ENCODE results near the gene RAD1.
A peak's percentile ranks its signal among the peaks of the same experiment; 100 is the strongest.
"Not testable (repeated sequence)": the region's sequence is repeated elsewhere in the genome, so short reads cannot be mapped to it uniquely, and the experiment has no call there.

Gene RAD1, protein sequence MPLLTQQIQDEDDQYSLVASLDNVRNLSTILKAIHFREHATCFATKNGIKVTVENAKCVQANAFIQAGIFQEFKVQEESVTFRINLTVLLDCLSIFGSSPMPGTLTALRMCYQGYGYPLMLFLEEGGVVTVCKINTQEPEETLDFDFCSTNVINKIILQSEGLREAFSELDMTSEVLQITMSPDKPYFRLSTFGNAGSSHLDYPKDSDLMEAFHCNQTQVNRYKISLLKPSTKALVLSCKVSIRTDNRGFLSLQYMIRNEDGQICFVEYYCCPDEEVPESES

DNA sequence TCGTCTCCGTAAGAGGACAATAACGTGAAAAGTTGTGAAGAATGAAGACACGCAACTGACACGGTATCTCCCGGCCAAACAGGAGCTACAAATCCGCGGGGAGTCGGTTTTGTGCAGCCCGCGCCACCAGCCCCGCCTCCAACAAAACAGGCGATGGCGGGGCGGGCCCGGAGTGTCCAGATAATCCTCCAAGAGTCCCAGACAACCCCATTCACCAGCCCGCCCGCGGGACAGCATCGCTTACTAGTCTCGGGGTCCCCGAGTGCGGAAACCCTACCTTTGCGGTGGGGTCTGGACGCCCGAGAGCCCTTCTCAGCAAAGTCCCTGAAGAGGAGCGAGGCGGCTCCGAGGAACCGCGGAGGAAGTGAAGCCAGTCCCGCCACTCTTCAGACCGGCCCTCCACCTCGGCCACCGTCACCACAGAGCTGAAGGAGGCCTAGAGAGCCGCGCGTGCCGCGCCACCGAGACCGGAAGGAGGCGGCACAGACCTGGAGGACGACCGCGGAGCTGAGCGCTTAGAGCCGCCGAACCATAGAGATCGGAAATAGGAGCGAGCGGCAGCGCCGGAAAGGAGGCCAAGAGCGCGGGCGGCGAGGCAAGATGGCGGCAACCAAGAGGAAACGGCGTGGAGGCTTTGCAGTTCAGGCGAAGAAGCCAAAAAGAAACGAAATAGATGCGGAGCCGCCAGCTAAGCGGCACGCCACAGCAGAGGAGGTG, at the start of gene RAD1, which contains the start of gene BRIX1:
Gene RAD1 (minus strand): TSS at position 366 of the 717 bp plus-strand sequence. CDS start 612 bp downstream, outside the sequence.
Gene BRIX1 (plus strand): TSS at position 573 of the 717 bp plus-strand sequence. CDS start 28 bp downstream, at position 601.
- DNase-seq (ENCODE audit: low read depth), result peak; percentile 96

DNA sequence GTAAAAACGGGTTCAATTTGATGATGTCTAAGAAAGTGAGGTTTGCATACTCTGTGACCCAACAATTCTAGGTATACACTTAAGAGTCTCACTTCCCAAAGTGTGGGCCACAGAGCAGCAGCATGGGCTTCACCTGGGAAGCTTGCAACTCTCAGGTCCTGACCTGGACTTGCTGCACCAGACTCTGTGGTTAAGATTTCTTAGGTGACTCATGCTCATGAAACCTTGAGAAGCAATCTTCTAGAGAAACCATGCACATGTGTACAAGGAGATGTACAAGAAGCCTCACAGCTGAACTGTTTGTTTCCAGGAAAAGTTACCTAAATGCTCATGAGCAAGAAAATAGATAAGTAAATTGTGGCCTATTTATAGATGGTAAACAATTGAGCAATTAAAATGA, 44.0 kb upstream of the RAD1 start:
- DNase-seq (ENCODE audit: low read depth), result no peak

DNA sequence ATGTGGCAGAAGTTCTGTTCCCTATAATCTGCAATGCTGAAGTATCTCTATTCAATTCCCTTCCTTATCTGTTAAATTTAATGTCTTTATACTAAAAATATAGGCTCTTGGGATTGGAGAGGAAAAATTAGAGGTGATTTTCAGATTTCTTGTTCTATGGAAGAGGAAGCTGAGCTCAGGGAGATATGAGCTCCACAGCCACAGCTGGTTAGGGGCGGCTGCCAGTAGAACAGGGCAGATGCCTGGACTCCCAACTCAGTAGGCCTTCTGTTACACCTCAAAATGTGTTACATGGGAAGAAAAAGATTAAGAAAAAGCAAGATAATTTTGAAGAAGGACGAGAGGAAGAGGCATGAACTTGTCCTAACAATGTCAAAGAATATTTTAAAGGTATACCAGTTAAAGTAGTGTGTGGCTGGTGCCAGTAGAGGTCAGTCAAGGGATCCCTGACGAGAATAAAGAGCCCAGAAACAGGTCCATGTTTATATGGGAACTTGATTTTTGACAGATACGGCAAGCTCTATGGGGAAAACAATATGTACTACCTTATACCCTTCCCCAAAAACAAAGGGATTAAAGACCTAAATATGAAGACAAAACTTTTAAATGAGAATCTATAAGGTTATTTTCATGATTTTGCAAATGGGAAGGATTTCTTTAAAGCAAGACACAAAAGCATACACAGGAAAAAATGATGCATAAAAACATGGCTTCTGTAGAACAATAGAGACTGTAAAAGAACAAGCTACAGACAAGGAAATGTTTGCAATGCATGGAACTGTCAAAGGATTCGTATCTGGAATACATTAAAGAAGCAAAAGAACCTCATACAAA, 42.8 kb upstream of the RAD1 start:
- DNase-seq (ENCODE audit: low read depth), result peak; percentile 12

DNA sequence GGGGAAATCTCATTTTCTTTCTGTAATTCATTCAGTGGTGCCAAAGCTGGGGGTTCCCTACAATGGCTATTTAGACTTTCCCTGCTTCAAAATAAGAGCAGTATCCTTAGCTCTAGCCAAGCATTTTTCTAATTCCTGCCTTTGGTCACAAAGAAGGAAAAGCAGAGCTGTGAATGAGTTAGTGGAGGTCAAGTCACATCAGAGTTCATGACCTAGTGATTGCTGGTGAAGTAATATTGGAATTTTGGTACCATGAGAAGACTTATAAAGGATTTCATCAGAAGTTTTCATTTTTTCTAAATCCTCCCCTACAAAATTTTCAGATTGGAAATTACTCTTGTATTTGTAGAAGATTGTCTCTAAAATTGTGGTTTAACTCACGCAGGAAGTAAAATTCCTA, 42.0 kb upstream of the RAD1 start:
- DNase-seq (ENCODE audit: low read depth), result no peak

DNA sequence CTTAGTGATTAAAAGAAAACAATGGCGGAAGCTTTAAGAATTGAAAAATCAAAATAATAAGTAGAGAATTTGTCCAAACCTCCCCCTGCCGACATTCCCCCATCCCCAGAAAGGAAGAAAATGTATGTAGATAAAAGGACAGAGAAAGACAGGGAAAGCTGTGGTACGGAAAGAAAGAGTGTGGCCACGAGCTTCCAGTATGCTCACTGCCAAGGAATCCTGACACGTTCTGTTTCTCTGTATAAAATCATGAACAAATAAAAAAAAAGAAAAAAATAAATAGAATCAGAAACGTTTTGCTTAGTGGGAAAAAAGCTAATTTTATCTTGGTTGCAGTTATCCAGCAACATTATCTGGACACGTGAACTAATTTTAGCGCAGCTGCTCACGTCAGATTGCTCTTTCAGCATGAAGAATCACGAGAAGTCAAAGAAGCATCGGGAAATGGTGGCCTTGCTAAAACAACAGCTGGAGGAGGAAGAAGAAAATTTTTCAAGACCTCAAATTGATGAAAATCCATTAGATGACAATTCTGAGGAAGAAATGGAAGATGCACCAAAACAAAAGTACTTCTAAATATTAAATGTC, 29.2 kb upstream of the RAD1 start:
- DNase-seq (ENCODE audit: low read depth), result no peak

DNA sequence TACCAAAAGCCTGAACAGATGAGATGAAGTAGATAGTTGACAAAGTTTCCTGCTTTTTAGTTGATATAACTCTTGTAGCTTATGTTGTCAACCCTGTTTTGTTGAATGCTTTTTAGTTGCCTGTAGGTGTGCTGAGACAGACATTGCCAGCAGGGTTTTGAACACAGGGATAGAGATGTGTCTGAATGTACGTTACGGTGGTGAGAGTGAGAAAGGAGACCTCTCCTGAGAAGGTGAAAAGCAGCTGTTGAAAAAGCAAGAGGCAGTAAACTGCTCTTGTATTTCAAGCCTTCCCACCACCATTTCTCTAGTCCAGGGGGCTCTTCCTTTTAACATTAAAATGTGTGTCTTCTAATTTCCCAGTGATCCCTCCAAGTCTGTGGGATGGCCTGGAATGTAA, 28.7 kb upstream of the RAD1 start:
- DNase-seq (ENCODE audit: low read depth), result no peak

DNA sequence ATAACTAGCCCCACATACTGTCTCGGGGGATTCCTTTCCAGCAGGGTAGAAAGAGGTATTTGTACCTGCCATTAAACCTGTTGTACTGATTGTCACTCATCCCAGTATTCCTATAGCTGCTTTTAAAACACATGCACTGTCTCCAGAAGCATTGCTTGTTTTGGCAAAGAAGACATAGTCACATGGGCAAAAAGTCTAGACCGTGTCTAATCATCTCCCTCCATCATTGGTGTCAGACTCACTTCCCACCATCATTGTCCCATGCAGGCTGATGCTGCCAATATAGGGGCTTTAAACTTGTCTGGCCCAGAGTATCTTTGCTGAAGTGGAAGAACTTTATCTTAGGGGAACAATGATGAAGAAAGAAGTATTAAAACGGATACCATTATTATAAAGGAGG, 26.6 kb upstream of the RAD1 start:
- DNase-seq (ENCODE audit: low read depth), result no peak

DNA sequence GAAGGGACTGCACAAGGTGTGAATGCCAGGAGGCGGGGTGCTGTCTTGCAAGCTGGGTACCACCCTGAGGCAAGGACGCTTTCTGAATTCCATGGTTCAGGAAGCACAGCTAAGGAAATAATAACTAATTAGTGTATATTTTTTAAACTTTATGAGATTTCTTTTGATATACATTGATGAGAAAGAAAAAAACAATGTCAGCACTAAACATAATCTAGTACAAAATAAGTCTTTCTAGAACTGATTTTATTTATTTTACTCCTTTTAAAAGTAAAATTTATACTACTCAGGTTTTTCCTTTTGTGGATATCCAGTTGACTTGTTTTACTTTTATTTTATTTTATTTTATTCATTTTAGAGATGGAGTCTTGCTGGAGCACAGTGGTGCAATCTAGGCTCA, 17.6 kb upstream of the RAD1 start:
- no peak for DNase-seq (ENCODE audit: low read depth)

DNA sequence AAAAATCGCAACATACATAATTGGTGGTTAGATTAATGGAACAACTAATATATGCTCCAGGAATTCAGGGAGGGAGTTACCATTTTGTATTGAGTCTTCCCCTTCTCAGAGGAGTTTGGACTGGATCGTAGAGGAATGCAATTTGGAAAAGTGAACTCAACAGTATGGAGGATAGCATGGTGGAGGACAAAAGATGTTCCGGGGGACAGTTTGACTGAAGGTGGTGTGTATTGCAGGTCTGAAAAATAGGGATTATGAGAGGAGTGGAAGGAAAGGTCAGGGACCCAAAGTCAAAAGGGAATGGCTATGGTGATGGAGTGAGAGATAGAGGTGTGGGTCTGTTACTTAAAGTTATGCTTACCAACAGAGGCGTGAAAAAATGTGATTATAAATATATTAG, 15.6 kb upstream of the RAD1 start:
- no peak for DNase-seq (ENCODE audit: low read depth)

DNA sequence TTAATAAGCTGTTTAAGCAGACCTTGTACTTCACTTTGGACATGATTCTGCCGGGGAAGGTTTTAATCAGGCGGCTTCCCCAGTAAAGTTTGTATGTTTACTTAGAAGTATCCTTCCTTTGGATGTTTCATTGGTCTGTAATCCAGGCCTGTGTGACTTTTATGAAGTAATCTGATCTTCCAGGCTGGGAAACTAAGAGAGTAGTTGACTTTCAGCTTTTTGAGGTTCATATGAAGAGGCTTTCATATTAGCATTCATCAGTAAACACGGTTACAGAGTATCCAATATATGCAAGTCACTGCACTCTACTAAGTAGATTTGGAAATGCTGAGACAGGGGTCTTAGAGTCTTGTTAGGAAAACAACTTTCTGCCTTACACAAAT, 15.1 kb upstream of the RAD1 start:
- DNase-seq (ENCODE audit: low read depth), result no peak

DNA sequence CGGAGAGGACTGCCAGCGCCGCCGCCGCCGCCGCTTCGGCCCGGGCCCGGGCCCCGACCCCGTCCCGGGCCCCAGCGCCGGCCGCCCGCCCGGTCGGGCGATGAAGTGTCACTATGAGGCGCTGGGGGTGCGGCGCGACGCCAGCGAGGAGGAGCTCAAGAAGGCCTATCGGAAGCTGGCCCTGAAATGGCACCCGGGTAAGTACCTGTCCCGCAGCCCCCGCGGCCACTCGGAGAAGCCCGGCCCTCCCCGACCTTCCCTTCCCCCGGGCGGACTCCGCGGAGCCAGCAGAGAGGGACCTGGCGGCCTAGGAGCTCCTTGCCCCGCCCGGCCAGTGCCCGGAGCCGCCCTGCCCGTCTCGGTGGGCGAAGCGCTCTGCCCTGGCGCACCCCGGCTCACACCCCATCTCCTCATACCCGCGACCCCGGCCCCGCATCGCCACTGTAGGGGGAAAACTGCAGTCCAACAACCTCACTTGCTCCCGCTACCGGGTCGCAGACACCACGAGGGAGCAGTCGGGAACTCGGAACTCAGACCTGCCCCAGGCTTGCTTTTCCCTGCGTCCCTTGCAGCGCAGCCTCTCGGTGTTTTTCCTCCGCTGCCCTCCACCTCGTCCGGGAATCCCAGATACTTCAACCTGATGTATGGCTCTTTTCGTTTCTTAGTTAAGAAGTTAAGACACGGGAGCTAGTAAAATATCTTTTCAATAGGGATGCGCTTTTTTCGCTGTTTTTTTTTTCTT, 14.6 kb upstream of the RAD1 start:
- peak; percentile 65 for DNase-seq (ENCODE audit: low read depth)

DNA sequence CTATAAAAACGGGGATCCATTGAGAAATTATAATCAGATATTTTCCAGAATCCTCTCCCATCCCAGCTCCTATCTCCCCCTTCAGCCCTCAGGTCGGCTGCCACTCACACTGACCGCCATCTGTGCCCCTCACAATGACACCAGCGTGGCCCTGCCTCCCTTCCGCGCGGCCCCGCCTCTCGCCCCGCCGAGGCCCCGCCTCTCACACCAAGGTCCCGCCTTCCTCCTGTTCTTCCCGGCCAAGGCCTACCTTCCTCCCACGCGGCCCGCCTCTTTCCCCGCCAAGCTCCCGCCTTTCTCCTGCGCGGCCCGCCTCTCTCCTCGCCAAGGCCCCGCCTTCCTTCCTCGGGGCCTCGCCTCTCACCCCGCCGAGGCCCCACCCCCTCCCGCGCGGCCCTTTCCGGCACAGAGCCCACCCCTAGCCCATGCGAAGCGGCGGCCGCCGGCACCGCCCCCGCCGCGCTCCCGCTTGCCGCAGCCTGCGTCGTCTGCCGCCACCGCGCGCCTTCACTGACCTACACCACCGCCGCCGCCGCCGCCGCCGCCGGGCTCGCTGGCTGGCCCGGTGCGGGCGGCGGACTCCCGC, 13.9 kb upstream of the RAD1 start, which contains the start of gene DNAJC21:
Gene DNAJC21 (plus strand): TSS at position 426 of the 586 bp plus-strand sequence. CDS start 261 bp downstream, outside the sequence.
- DNase-seq (ENCODE audit: low read depth), result peak; percentile 95

DNA sequence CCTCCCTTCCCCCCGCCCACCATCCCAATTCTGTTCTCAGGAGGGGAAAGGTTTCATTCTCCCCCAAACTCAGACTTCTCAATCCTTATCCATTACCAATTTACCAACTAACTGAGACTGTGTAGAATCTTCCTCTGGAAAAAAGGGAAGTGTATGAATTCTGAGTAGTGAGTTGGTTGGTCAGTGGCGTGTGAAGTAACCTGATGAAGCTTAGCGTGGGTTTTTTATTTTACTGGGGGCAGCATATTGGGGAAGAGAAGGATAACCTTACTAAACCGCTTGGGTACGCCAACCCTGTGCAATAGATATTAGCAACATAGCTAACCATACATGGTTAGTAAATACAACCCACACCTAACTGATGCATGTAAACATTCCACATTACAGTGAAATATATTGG, 13.0 kb upstream of the RAD1 start:
- no peak for DNase-seq (ENCODE audit: low read depth)

DNA sequence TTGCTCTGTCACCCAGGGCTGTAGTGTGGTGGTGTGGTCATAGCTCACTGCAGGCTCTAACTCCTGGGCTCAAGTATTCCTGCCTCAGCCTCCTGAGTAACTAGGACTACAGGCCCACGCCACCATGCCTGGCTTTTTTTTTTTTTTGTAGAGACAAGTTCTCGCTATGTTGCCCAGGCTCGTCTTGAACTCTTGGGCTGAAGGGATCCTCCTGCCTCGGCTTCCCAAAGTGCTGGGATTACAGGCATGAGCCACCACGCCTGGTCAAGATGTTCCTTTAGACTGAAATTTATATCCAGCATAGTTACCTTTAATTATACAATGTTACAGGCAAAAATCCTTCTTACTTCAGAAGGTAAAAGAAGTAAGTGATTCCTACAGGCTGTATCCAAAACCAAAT, 12.5 kb upstream of the RAD1 start:
- DNase-seq (ENCODE audit: low read depth), result no peak

DNA sequence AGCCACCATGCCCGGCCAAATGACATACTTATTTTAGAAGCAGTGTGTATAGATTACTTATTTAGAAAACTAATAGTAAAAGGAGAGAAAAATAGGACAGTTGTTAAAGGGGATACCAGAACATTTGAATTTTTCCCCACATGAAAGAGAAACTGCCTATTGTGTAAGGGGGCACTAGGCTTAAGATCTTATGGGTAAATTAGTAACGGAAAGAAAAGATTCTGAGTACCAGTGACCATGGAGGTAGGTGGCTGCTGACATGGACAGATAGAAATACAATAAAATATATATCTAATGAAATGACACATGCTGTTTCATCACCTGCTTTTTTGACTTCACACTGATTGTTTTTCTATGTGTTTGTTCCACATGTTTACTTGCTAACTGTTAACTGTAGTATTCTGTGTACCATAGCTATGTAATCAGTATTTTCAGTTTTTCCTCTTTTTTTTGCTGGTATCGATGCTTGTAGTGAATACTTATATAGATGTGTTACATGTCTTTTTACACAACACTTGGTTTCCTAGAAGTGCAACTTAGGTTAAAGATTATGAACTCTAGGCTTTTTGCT, 11.1 kb upstream of the RAD1 start:
- DNase-seq (ENCODE audit: low read depth), result no peak

DNA sequence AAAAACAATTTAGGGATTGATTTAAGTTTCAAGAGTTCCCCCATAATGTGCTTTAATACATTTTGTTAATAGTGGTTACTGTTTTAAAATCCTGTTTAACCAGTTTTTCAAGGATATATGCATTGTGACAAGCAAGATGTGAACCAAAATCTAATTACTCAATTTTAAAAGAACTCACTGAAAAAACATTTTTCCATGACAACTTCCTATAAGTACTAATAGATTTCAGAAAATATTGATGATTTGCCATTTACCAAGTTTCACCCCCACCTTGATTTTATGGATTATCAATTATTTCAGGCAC, 9.1 kb upstream of the RAD1 start:
- no peak for DNase-seq (ENCODE audit: low read depth)

DNA sequence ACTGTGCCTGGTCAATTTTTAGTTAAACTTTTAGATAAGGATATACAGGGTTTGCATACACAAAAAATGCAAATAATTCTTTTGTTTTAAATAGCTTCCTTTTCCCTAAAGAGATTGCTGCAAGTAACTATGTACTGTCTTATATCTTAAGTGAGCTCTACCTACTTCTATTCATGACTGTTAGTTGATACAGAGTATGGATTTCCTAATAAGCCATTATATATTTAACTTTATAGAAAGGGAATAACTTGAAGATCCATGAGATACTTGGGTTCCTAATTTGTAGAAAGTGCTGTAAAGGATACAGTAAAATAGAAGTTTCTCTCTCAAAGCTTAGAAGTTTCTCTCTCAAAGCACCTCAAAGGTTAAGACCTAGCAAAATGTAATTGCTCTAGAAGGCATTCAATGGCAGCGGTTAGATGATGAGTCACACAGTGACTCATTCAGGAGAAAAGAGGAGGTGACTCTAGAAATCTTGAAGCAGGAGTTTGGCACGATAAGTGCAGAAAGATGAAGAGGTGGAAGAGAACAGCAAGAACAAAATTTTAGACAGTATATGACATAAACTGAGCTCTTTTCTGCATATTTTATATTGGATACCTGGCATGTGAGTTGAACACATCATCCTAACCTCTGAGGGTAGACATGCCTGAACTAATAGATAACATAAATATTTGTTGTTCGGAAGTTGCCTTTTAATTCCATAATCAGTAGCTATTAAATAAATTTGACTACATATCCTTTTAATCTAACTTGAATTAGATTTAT, 8.6 kb upstream of the RAD1 start:
- DNase-seq (ENCODE audit: low read depth), result peak; percentile 74

DNA sequence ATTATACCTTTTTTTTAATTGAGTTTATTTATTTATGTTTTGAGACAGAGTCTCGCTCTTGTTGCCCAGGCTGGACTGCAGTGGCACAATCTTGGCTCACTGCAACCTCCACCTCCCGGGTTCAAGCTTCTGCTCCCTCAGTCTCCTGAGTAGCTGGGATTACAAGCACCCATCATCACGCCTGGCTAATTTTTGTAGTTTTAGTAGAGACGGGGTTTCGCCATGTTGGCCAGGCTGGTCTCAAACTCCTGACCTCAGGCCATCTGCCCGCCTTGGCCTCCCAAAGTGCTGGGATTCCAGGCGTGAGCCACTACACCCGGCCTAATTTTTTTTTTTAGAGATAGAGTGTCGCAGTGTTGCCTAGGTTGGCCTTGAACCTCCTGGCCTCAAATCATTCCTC, 8.0 kb upstream of the RAD1 start:
- not testable (repeated sequence) for DNase-seq (ENCODE audit: low read depth)

DNA sequence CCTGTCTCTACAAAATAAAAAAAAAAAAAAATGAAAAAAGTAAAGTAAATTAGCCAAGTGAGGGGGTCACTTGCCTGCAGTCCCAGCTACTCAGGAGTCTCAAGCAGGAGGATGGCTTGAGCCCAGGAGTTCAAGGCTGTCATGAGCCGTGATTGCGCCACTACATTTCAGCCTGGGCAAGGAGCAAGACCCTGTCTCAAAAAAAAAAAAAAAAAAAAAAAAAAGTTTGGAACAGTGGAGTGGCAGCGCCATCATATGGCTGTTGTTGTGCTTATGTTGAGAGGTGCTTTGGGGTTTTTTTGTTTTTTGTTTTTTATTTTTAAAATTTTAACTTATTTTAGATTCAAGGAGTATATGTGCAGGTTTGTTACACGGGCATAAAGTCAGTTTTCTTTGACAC, 3.8 kb upstream of the RAD1 start:
- DNase-seq (ENCODE audit: low read depth), result no peak

DNA sequence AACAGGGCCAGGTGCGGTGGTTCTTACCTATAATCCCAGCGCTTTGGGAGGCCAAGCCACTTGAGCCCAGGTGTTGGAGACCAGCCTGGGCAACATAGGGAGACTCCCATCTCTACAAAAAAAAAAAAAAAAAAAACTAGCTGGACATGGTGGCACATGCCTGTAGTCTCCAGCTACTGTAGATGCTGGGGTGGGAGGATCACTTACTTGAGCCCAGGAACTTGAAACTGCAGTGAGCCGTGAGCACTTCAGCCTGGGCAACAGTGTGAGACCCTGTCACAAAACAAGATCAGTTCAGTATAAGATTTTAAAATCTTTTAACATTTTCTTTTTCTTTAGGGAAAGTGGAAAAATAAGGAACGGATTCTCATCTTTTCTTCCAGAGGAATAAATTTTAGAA, 2.7 kb upstream of the RAD1 start:
- DNase-seq (ENCODE audit: low read depth), result no peak

Measured in stromal cell of bone marrow (primary cell).